GM23248 (cell line): ENCODE measurements around the gene IDH3B. TPM values are rescaled to one million over a fixed set of nuclear protein-coding genes. Genes with fewer than 3 reads are reported as not detected.
A peak's percentile ranks its signal among the peaks of the same experiment; 100 is the strongest.
"Not testable (repeated sequence)": the region's sequence is repeated elsewhere in the genome, so short reads cannot be mapped to it uniquely, and the experiment has no call there.

Experiments
- DNase-seq: peaks from one replicate; pipeline ENCODE4 v3.0.0-alpha.2; 2015
- H2AFZ ChIP-seq: fragments of 200-600 bp; sonication (generic); 2 replicates; pipeline ENCODE4 v1.6.1; 2016; ENCODE audit warnings: antibody characterized with exemption
- H3F3A ChIP-seq: fragments of 200-600 bp; sonication (generic); 2 replicates; pipeline ENCODE4 v1.6.1; 2016; ENCODE audit warnings: mild to moderate bottlenecking, antibody characterized with exemption, mixed run types; ENCODE audit not compliant: insufficient read depth
- H3K27ac ChIP-seq: fragments of 200-600 bp; sonication (generic); 2 replicates; pipeline ENCODE4 v1.5.1; 2016; ENCODE audit warnings: mild to moderate bottlenecking
- H3K27me3 ChIP-seq: fragments of 200-600 bp; sonication (generic); replicated peaks from 2 replicates; pipeline ENCODE4 v1.6.1; 2016; ENCODE audit warnings: mild to moderate bottlenecking; ENCODE audit not compliant: insufficient read depth
- H3K36me3 ChIP-seq: fragments of 200-600 bp; sonication (generic); 2 replicates; pipeline ENCODE4 v1.6.1; 2016; ENCODE audit warnings: low read depth, mild to moderate bottlenecking
- H3K4me1 ChIP-seq: fragments of 200-600 bp; sonication (generic); 2 replicates; pipeline ENCODE4 v1.6.1; 2016; ENCODE audit warnings: mild to moderate bottlenecking; ENCODE audit not compliant: insufficient read depth
- H3K4me2 ChIP-seq: fragments of 200-600 bp; sonication (generic); one replicate; pipeline ENCODE4 v1.6.1; 2016; ENCODE audit warnings: mild to moderate bottlenecking; ENCODE audit not compliant: unreplicated experiment
- H3K4me3 ChIP-seq: fragments of 200-600 bp; sonication (generic); 2 replicates; pipeline ENCODE4 v1.5.1; 2016; ENCODE audit warnings: mild to moderate bottlenecking
- H3K79me2 ChIP-seq: fragments of 200-600 bp; sonication (generic); 2 replicates; pipeline ENCODE4 v1.6.1; 2016; ENCODE audit warnings: mild to moderate bottlenecking; ENCODE audit not compliant: insufficient read depth
- H3K9ac ChIP-seq: fragments of 200-600 bp; sonication (generic); 2 replicates; pipeline ENCODE4 v1.6.1; 2016; ENCODE audit warnings: mild to moderate bottlenecking
- H3K9me2 ChIP-seq: fragments of 200-600 bp; sonication (generic); 2 replicates; pipeline ENCODE4 v1.6.1; 2016; ENCODE audit warnings: mixed run types, mild to moderate bottlenecking, moderate library complexity; ENCODE audit not compliant: insufficient read depth
- H3K9me3 ChIP-seq: fragments of 200-600 bp; sonication (generic); one replicate; pipeline ENCODE4 v1.6.1; 2017; ENCODE audit warnings: low read depth
- H4K20me1 ChIP-seq: fragments of 200-600 bp; sonication (generic); 2 replicates; pipeline ENCODE4 v1.6.0; 2016; ENCODE audit not compliant: insufficient read depth
- EZH2 ChIP-seq: fragments of 200-600 bp; sonication (generic); IDR thresholded peaks from 2 replicates; pipeline ENCODE4 v1.6.1; 2018; ENCODE audit warnings: antibody characterized with exemption, mild to moderate bottlenecking; ENCODE audit not compliant: insufficient read depth, poor library complexity, severe bottlenecking
- EZH2phosphoT487 ChIP-seq: fragments of 200-600 bp; sonication (generic); IDR thresholded peaks from 2 replicates; pipeline ENCODE4 v1.6.1; 2018; ENCODE audit warnings: antibody characterized with exemption, moderate library complexity, mild to moderate bottlenecking, low read depth; ENCODE audit not compliant: insufficient read depth
- WGBS, 2 experiments: methylation state at CpG; one replicate each; pipeline ENCODE4 v1.1.6; 2015 to 2017; ENCODE audit warnings: low lambda C conversion rate in 2 of 2, low coverage in 1 of 2; ENCODE audit errors: missing lambda C conversion rate in 2 of 2; 5-methylcytosine and 5-hydroxymethylcytosine counted together
- in situ Hi-C: fragments of 300-500 bp; cut with MboI; formaldehyde crosslinking; loops from 2 replicates; pipeline ENCODE4 v1.15.0; 2020
- polyA plus RNA-seq: library from polyadenylated mRNA; unstranded; fragments of >200 nt; fragmentation: Nextera tagmentation; extraction: Ambion mirVana; gene quantifications from 2 replicates; pipeline ENCODE4 v1.2.1, GENCODE V29; 2016
- total RNA-seq: library from RNA; depleted of rRNA; stranded (reverse); fragments of >200 nt; shearing (Covaris generic); gene quantifications from 2 replicates; pipeline ENCODE4 v1.2.3, GENCODE V29; 2014

Gene IDH3B
- total and polyA plus RNA-seq, 2 experiments from 2014 or later: 76.3 to 79.5 TPM

GRCh38 chr20:2690718-2691117 is 26.7 kb upstream of the IDH3B start:
- no peak overlapping the region for H3K4me2 ChIP-seq
- peaks cover 33% of the 10 kb centered on the region for H3K27me3 ChIP-seq
- no peak overlapping the region for H3K9ac ChIP-seq
- no peaks in the 10 kb centered on the region for H3K4me1 ChIP-seq
- H3K27ac ChIP-seq: no peak overlapping the region
- H4K20me1 ChIP-seq: no peaks in the 10 kb centered on the region
- H3F3A ChIP-seq: no peaks in the 10 kb centered on the region
- H3K36me3 ChIP-seq: no peaks in the 10 kb centered on the region
- no peak for TF ChIP-seq EZH2
- TF ChIP-seq EZH2phosphoT487: no peak
- H3K79me2 ChIP-seq: no peaks in the 10 kb centered on the region
- H3K4me3 ChIP-seq: no peak overlapping the region
- H3K9me2 ChIP-seq: no peaks in the 10 kb centered on the region
- no peak for DNase-seq
- WGBS, 2 experiments: 73 to 82% methylated on average over 5 to 6 of the region's 6 CpGs
- in situ Hi-C loops: no loop called here
- no peaks in the 10 kb centered on the region for H3K9me3 ChIP-seq
- no peak overlapping the region for H2AFZ ChIP-seq

- Histone ChIP-seq H3K4me2 (no peak overlapping the region), H3K4me1 (no peaks in the 10 kb centered on the region), H3K9me2 (no peaks in the 10 kb centered on the region), H3K4me3 (no peak overlapping the region), H3K36me3 (no peaks in the 10 kb centered on the region), H3K9me3 (no peaks in the 10 kb centered on the region), H2AFZ (no peak overlapping the region), H3K27ac (no peak overlapping the region), H3K9ac (no peak overlapping the region), H4K20me1 (no peaks in the 10 kb centered on the region), H3F3A (no peaks in the 10 kb centered on the region), H3K27me3 (peaks cover 32% of the 10 kb centered on the region), H3K79me2 (no peaks in the 10 kb centered on the region)
- DNase-seq: no peak
- TF ChIP-seq EZH2 (no peak), EZH2phosphoT487 (no peak)
- 91 to 92% methylated on average over 3 of the region's 3 CpGs for WGBS, 2 experiments
- in situ Hi-C loops: no loop called here
Observed at GRCh38 chr20:2690213-2690612, 26.2 kb upstream of the IDH3B start.

- no peaks in the 10 kb centered on the region for H3K9me3 ChIP-seq
- H3K27me3 ChIP-seq: peaks cover 14% of the 10 kb centered on the region
- TF ChIP-seq EZH2 (no peak), EZH2phosphoT487 (no peak)
- no peaks in the 10 kb centered on the region for H3K36me3 ChIP-seq
- in situ Hi-C loops: no loop called here
- no peak overlapping the region for H2AFZ ChIP-seq
- H4K20me1 ChIP-seq: no peaks in the 10 kb centered on the region
- H3K4me2 ChIP-seq: no peak overlapping the region
- no peaks in the 10 kb centered on the region for H3K79me2 ChIP-seq
- no peak overlapping the region for H3K4me3 ChIP-seq
- DNase-seq: peak; percentile 59
- no peaks in the 10 kb centered on the region for H3F3A ChIP-seq
- no peak overlapping the region for H3K27ac ChIP-seq
- H3K9me2 ChIP-seq: no peaks in the 10 kb centered on the region
- H3K4me1 ChIP-seq: no peaks in the 10 kb centered on the region
- no peak overlapping the region for H3K9ac ChIP-seq
- 28% methylated on average over 18 of the region's 18 CpGs for WGBS, 2 experiments
Observed at GRCh38 chr20:2688041-2688591, 24.1 kb upstream of the IDH3B start.

- in situ Hi-C loops: no loop called here
- no peak for DNase-seq
- Histone ChIP-seq H3K27ac (no peak overlapping the region), H3K4me2 (no peak overlapping the region), H3F3A (no peaks in the 10 kb centered on the region), H3K9ac (no peak overlapping the region), H2AFZ (no peak overlapping the region), H4K20me1 (no peaks in the 10 kb centered on the region), H3K79me2 (no peaks in the 10 kb centered on the region), H3K4me1 (no peaks in the 10 kb centered on the region), H3K9me3 (no peaks in the 10 kb centered on the region), H3K36me3 (no peaks in the 10 kb centered on the region), H3K4me3 (no peak overlapping the region), H3K9me2 (no peaks in the 10 kb centered on the region), H3K27me3 (peaks cover 14% of the 10 kb centered on the region)
- TF ChIP-seq EZH2phosphoT487 (no peak), EZH2 (no peak)
- WGBS, 2 experiments: 49 to 53% methylated on average over 6 of the region's 6 CpGs
Observed at GRCh38 chr20:2687514-2687913, 23.5 kb upstream of the IDH3B start.

- H3K9me2 ChIP-seq, H3K4me2 ChIP-seq, in situ Hi-C loops, H3F3A ChIP-seq, H3K36me3 ChIP-seq, DNase-seq, H4K20me1 ChIP-seq, H3K27ac ChIP-seq, H3K4me1 ChIP-seq, H3K4me3 ChIP-seq, H2AFZ ChIP-seq, H3K9ac ChIP-seq, H3K79me2 ChIP-seq, H3K9me3 ChIP-seq: not testable (repeated sequence)
- WGBS, 2 experiments: 67 to 68% methylated on average over 4 of the region's 4 CpGs
- peaks cover 12% of the 10 kb centered on the region for H3K27me3 ChIP-seq
Observed at GRCh38 chr20:2684817-2685216, 20.8 kb upstream of the IDH3B start.

- DNase-seq, H3F3A ChIP-seq, H3K4me1 ChIP-seq, H3K4me3 ChIP-seq, H3K9ac ChIP-seq, H3K9me2 ChIP-seq, in situ Hi-C loops, H3K36me3 ChIP-seq, H3K27ac ChIP-seq, H3K9me3 ChIP-seq, H4K20me1 ChIP-seq, H2AFZ ChIP-seq, H3K79me2 ChIP-seq, H3K4me2 ChIP-seq: not testable (repeated sequence)
- WGBS, 2 experiments: 50 to 59% methylated on average over 3 of the region's 3 CpGs
- H3K27me3 ChIP-seq: peaks cover 16% of the 10 kb centered on the region
Observed at GRCh38 chr20:2682040-2682439, 18.0 kb upstream of the IDH3B start.
